Measurements from ENCODE around the gene STPG3.
"Not testable (repeated sequence)": the region's sequence is repeated elsewhere in the genome, so short reads cannot be mapped to it uniquely, and the experiment has no call there.

Gene STPG3

DNA sequence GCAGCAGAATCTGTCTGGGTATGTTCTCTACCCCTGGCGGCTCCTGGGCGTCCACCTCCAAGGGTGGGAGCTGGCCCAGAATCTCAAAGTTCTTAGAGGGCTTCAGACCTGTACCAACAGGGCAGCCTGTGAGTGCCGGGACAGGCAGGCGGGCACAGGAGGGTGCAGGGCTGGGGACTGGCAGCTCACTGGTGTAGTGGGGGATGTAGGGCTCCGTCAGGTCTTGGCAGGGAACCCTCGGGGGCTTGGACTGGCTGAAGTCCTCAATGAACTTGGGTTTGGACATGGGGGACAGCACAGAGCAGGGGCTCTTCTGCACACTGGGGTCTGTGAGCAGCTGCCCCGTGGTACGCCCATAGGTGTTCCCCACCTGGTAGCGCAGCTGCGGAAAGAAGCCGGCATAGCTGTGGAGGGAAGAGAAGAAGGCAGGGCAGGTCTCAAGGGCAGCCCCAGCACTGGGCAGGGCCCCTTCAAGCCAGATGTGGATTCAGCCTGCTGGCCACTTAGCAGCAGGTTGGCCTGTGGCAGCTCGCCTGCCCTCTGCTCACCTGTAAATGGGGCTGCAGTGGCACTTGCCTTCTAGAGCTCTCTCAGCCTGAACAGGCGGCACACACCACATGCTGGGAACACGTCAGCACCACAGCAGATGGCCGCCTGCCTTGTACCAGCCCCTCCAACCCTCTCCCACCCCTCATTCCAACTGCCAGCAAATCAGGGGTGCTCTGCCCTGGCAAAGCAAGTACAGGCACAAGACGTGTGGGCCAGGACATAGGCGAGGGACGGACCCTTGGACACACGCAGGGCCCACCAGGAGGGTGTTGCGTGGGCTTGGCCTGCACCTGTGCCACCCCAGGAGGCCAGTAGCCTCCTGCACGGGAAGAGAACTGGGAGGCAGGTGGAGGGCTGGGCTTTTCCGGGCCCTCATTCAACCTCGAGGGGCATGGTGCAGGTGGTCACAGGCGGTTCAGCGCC, 5.3 kb upstream of the STPG3 start:
- no peak for DNase-seq (ENCODE audit: low spot score)

DNA sequence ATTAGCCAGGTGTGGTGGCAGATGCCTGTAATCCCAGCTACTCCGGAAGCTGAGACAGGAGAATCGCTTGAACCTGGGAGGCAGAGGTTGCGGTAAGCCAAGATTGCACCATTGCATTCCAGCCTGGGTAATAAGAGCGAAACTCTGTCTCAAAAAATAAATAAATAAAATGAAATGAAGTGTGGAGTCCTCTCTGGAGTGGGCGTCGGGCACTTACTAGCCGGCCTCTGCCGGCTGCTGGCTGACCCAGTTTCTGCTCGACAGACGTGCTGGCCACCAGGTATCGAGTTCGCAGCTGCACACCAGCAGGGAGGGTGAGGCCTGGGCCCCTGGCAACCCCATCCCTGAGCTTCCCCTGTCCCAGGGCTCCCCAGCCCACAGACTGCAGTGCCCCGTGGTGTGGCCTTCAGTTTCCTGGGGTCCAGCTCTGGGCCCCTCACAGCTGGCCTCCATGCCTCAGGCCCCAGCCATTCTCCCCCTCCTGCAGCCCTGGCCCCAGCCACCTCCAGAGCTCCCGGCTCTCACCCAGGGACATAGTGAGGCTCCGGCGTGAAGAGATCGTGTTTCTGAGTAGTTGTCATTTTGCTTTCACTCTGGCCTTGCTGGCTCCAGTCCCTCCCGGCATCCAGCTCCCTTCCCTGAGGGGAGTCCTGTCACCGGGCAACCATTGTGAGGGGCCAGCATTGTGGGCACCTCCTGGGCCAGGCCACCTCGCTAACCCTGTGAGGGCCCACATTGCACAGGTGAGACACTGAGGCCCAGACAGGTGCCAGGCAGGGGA, 3.8 kb upstream of the STPG3 start:
- no peak for DNase-seq (ENCODE audit: low spot score)

DNA sequence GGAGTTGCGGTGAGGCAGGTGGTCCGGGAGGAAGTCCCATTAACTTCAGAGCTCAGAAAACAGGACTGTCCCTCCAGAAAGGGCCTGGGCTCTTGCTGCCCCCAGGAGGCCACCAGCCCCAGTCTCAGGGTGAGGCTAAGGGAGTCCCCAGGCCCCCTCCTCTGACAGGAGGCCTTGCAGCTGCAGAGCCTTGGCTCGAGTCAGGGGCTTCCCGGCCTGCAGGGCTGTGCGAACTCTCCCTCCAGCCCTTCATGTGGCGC, 3.2 kb upstream of the STPG3 start:
- no peak for DNase-seq (ENCODE audit: low spot score)

DNA sequence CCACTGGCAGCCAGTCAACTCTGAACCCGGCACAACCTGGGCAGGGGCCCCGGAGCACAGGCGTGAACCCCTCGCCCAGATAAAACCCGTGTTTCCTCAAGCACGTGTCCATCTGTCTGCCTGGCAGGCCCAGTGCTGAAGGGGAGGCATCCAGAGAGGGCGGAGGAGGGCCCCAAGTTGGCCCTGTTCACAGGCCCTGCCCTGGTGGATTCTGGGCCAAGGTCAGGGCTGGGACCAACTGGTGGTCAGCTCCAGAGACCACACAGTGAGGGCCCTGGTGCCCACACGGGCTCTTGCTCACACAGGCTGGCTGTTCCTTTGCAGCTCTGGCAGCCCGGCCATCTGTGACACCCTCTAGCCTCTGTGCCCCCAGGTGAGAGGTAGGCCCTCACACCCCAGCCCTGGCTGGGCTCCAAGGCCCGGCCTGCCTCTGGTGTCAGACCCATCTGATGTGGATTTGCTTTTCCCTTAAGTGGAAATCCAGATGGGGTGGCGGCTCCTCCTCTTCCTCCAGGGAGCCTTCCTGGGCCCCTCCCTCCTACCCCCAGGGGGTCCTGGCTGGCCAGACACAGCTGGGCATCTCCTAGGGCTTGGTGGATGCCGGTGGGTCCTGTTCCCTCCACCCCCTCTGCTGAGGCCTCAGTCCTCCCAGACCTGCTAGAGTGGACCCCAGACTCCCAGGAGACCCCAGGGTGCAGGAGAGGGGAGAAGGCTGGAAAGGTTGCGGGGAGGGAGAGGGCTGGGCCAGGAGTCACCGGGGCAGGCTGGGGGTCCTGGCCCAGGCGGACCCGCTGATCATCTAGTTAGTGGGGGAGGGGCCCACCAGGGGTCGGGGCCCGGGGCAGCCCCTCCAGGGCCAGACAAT, 525 bp upstream of the STPG3 start:
- no peak for DNase-seq (ENCODE audit: low spot score)

DNA sequence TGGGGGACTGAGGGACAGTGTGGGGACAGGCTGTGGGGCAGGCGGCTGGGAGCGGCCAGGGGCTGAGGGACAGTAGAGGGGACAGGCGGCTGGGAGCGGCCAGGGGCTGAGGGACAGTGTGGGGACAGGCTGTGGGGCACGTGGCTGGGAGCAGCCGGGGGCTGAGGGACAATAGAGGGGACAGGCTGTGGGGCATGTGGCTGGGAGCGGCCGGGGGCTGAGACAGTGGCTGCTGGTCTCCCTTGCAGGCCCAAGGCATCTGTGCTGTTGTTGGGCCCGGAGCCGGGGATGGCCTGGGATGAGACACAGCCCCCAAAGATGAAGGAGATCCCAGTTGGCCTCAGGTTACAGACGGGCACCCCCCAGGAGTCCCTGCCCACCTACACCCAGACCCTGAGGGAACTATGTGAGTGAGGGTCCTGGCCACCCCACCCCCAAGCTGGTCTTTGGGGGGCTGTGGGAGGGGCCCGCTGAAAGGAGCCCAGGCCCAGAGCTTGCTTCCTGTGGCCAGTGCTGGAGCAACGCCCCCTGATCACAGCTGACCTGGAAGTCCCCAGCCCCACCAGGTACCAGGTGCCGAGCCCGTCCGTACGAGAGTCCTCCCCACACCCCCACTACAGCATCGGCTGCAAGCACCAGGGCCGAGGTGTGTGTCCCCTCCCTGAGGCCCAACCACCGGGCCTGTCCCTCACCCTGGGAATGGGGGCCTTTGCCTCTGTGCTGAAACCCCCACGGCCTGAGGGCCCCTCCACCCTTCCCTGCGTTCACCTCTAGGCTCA, 593 bp downstream of the STPG3 start:
- DNase-seq (ENCODE audit: low spot score) = no peak

DNA sequence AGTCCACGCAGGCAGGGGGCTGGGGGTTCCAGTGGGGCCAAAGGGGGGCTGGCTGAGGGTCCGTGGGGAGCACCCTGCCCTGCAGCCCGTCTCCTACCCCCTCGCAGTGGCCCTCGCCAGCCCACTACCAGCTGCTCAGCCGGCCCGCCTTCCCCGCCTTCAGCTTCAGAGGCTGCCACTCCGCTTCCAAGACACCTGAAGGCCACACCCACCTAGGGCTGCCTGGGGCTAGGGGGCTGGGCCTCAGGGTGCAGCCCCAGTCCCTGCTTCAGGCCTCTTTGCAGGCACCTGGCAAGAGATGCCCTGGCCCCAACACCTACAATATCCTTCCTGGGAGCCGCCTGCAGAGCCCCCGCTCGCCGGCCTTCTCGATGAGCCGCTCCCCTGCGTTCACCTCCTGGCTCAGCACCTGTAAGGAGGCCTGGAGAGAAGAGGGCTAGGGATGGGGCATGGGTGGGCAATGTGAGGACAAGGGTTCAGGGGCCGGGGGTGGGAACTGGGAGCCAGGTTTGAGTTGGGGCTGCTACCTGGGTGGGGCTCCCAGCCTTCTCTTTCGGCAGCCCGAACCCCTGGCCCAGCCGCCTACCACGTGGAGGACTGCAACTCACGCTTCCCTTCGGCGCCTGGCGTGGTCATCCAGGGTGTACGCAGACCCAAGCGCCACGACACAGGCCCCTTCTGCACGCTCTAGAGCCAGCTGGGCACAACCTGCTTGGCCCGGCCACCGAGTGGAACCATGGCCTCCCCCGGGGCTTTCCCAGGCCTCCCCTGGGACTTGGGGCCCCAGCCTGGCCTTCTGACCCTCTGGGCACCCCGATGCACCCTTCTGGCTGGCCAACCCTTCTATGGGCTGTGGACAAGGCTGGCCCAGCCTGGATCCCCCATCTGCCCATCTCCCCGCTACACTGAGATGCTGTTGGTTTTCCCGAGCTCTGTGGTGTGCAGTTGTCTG, 1.7 kb downstream of the STPG3 start:
- no peak for DNase-seq (ENCODE audit: low spot score)

DNA sequence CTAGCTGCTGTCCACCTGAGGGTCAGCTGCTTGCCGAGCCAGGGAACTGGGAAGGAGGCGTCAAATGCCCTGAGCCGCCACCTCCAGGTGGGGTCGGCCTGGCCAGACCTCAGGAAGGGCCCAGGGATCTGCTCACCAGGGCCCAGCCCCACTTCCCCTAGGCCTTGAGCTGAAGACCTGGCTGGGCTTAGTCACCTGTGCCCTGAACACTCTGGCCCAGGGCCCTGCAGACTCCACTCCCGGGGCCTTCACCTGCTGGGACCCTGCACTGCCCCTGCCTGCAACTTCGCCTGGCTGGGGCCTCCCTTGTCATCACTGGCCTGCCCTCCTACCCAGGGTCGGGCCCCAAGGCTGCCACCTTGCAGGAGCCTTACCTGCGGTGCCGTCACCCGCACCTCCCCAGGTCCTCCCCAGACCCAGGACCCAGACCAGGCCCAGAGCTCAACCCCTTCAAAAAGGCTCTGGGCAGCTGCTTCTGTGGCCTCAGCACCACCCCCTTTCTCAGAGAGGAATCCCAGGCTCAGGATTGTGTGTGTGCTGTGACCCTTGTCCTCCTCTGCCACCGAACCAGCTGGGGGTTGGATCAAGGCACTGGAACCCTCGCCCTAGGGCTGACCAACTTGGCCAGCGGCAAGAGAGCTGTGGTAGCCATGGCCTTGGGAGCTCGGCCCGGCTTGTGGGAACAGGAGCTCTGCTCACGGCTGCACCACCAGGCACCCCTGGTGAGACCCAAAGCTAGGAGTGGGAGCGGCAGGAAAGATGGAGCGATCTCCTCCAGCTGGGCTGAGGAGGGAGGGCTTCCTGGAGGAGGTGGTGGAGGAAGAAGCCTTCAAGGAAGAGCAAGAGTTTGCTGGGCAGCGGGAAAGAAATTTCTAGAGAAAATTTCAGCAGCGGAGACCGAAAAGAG, 2.9 kb downstream of the STPG3 start:
- DNase-seq (ENCODE audit: low spot score) = no peak

DNA sequence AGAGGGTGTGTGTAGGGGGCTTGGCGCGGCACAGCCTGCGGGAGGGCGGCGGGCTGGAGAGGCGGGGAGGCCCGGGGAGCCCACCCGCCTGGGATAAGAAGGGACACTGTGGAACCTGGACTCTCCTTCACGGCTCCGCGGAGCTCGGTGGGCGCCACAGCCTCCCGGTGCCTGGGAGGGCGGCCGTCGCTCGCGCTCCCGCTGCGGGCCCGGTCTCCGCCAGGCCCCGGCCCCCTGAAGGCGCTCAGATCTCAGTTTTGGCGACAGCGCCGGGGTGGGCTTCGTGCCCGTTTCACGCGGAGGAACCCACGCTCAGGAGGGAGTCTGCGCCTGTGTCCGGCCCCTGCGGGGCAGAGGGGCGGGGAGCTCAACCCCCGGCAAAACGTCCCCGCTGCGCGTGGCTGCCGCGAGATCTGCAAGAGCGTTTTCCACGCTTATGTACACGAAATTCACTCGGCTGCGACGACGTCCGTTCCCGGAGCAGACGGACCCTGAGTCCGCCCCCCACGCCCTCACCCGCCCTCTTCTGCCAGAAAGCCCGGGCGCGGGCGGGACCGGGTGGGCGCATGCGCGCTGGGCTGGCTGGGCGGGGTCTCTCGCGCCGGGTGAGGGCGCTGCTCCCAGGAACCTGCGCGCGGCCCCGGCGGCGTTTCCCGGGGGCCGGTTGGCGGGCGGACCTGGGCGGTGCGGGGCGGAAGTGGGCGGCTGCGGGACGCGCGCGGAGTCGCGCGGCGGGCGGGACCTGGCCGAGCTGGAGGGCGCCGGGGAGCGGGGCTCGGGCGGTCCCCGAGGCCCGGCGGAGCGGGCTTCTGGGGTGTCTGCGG, 3.8 kb downstream of the STPG3 start, which contains the start of gene NELFB:
NELFB (plus strand) TSS at position 704 of the 824 bp plus-strand sequence.
- peak; percentile 100 for DNase-seq (ENCODE audit: low spot score)

DNA sequence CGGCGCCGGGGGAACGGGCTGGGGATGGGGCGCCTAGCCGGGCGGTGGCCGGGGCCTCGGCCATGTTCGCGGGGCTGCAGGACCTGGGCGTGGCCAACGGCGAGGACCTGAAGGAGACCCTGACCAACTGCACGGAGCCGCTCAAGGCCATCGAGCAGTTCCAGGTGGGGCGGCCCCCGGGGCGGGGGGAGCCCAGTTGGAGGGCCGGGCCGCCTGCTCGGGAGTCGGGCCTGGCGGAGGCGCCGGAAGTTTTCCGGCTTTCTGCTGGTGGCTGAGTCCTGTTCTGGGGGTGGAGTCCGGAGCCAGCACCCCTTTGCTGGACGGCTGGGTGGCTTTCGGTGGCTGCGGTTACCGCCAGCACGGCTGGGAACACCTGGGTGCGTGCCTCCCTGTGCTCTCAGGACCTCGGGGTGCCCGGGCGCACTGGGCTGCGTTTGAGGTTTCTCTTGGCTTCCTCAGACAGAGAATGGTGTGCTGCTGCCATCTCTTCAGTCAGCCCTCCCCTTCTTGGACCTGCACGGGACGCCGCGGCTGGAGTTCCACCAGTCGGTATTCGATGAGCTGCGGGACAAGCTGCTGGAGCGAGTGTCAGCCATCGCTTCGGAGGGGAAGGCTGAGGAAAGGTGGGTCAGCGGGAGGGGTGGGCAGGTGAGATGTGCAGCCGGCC, 4.5 kb downstream of the STPG3 start:
- no peak for DNase-seq (ENCODE audit: low spot score)

DNA sequence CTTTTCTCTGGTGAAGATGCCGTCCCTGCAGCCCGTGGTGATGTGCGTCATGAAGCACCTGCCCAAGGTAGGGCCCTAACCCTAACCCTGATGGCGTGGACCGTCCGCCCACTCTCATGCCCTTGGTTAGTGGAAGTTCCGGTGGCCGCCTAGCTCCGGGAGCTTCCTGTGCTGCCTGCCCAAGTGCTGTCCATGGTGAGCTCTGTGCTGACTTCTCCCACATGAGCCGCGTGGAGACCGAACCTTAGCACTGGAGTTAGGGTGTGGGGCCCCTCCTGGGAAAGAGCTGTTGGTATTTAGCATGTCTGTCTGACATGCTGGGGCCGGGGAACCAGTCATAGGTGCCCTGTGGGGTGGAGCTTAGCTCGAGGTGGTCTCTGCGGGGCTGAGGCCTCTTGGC, 5.3 kb downstream of the STPG3 start:
- DNase-seq (ENCODE audit: low spot score) = no peak

DNA sequence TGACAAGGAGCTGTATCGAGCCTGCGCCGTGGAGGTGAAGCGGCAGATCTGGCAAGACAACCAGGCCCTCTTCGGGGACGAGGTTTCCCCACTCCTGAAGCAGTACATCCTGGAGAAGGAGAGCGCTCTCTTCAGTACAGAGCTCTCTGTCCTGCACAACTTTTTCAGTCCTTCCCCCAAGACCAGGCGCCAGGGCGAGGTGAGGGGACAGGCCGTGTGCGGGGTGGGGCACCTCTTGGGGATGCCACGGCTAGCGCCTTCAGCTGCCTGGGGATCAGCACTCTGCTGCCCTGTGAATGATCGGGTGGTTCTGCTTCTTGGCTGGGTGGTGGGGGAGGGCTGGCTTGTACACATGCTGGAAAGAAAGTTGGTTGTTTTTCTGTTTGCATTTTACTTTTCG, 5.8 kb downstream of the STPG3 start:
- no peak for DNase-seq (ENCODE audit: low spot score)

DNA sequence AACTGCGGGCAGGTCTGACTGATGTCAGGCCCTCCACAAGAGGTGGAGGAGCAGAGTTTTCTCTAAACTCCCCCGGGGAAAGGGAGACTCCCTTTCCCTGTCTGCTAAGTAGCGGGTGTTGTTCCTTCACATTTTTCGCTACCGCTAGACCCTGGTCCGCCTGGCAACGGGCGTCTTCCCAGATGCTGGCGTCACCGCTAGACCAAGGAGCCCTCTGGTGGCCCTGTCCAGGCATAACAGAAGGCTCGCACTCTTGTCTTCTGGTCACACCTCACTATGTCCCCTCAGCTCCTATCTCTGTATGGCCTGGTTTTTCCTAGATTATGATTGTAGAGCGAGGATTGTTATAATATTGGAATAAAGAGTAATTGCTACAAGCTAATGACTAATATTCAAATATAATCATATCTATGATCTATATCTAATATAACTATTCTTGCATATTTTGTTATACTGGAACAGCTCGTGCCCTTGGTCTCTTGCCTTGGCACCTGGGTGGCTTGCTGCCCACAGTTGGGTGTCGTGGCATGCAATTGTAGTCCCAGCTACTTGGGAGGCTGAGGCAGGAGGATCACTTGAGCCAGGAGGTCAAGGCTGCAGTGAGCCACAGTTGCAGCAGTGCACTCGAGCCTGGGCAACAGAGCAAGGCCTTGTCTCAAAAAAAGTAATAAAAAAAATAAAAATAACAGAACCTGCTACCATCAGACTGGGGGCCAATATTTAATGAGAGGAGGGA, 11.3 kb downstream of the STPG3 start:
- not testable (repeated sequence) for DNase-seq (ENCODE audit: low spot score)

DNA sequence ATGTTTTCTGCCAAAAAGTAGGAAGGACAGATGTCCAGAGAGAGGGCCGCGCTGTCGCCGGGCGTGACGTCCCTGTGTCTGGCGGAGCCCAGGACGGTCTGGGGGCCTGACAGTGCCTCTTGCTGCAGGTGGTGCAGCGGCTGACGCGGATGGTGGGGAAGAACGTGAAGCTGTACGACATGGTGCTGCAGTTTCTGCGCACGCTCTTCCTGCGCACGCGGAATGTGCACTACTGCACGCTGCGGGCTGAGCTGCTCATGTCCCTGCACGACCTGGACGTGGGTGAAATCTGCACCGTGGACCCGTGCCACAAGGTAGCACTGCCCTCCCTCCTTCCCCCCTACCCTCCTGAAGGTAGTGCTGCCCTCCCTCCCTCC, 11.8 kb downstream of the STPG3 start:
- no peak for DNase-seq (ENCODE audit: low spot score)

DNA sequence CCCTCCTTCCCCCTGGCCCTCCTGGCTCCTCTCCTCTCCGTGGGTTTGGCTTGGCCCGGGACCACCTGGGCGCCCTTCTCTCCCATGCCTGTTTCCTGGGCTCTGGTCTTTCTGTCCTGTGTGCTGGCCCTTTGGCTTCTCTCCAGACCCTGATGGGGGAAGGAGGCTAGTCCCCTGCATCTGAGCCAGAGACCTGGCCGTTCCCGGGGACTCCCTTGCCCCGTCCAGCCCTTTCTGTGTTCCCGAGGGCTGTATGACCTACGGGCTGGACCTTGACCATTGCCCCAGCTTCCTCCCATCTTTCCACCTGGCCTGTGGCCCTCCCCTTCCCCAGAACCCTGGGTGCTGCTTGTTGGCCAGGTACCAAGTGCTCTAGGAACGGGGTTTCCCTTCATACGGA, 12.4 kb downstream of the STPG3 start:
- DNase-seq (ENCODE audit: low spot score) = no peak

DNA sequence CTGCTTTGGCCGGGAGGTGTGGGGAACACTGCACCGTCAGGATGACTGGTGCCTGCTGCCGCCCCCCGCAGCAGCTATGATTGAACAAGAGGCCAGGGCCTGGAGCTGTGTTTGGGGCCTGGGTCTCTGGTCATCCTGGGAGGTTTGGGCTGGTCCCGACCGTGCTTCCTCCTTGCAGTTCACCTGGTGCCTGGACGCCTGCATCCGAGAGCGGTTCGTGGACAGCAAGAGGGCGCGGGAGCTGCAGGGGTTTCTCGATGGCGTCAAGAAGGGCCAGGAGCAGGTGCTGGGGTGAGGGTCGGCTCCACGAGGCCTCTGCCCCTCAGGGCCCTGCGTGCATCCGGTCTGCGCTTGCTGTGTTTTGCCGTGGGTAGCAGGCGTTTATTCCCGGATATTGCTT, 13.0 kb downstream of the STPG3 start:
- DNase-seq (ENCODE audit: low spot score) = no peak

DNA sequence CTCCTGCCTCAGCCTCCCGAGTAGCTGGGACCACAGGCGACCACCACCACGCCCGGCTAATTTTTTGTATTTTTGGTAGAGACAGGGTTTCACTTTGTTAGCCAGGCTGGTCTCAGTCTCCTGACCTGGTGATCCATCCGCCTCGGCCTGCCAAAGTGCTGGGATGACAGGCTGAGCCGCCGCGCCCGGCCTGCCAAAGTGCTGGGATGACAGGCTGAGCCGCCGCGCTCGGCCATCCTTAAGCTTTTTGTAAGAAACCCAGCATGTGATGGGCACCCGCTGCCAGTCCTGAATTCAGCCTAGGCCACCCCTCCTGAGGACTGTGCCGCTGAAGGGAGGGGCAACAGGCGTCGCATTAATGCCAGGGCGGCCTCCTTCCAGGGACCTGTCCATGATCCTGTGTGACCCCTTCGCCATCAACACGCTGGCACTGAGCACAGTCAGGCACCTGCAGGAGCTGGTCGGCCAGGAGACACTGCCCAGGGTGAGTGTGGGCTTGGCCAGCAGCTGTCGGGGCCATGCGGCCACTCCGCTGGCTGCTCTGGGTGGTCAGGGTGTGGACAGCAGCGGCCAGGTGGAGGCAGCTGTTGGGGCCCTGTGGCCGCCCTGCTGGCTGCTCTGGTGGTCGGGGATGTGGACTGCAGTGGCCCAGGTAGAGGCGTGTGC, 14.5 kb downstream of the STPG3 start:
- no peak for DNase-seq (ENCODE audit: low spot score)

DNA sequence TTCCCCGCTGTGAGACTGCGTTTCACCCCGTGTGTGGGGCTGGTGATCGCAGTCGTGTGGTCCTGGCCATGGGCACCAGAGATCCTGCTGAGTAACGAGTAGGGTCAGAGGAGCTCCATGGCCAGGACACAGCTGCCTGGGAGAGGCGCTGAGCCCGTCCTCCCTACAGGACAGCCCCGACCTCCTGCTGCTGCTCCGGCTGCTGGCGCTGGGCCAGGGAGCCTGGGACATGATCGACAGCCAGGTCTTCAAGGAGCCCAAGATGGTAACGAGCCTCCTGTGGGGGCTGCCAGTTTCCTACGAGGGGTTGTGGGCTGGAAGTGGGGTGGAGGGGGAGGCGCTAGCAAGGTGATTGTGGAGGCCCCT, 15.1 kb downstream of the STPG3 start:
- DNase-seq (ENCODE audit: low spot score) = no peak

All from GM03348 (cell line).